ENCODE data around the gene USP17L24.
"Not testable (repeated sequence)": the region's sequence is repeated elsewhere in the genome, so short reads cannot be mapped to it uniquely, and the experiment has no call there.

DNA sequence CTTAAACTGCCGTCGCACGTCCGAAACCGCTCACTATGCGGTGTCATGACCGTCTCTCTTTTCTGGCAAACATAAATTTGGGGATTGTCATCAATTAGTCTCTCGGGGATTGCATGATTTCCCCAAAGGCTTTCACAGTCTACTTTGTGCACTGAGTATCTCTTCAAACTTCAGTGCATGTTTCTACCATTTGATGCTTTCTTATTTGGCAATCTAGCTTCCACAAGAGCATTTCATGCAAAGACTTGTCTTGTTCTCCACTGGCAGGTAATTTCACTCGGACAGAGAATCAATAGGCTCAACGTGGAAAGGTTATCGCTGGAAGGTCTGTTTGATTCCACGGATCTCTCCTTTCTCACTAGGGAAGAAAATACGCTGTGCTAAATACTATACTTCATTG is 774 bp upstream of the USP17L24 start:
- not testable (repeated sequence) for TF ChIP-seq YY1 (IDR thresholded peaks at IDR 0.05; ENCODE audit: insufficient read depth, insufficient read length); ZNF274 (IDR thresholded peaks at IDR 0.05; ENCODE audit: low read depth, low read length); SUZ12 (IDR thresholded peaks at IDR 0.05; ENCODE audit: extremely low read depth, insufficient read depth, insufficient read length)
